Endothelial cell of umbilical vein (primary cell): ENCODE measurements around the gene THSD4. TPM values are rescaled to one million over a fixed set of nuclear protein-coding genes. Genes with fewer than 3 reads are reported as not detected.

Source experiments
- BruUV-seq: library from RNA; stranded (reverse); fragments of 400-500 nt; replicated peaks from 2 replicates; lab custom pipeline; 2021; lab: Mats Ljungman, UMichigan
- CTCF ChIA-PET: fragments of 300-600, 350-600 bp; sonication (Branson Sonifier 250); formaldehyde crosslinking; loops from one replicate; lab custom pipeline; 2021; ENCODE audit warnings: antibody characterized with exemption, inconsistent platforms; lab: Charles Lee
- POLR2A ChIA-PET: fragments of 300-600, 350-600 bp; sonication (Branson Sonifier 250); formaldehyde crosslinking; loops from one replicate; lab custom pipeline; 2021; ENCODE audit warnings: antibody characterized with exemption, inconsistent platforms; lab: Charles Lee
- DNase-seq: peaks from one replicate; pipeline ENCODE4 v3.0.0-alpha.2; 2011; ENCODE audit warnings: low read depth, low spot score
- FAIRE-seq: peaks from 2 replicates; lab custom pipeline; 2011; peaks lifted over from hg19 to GRCh38; lab: Jason Lieb, UNC
- H2AFZ ChIP-seq: 2 replicates; pipeline ENCODE4 v1.6.0; 2012; ENCODE audit warnings: low read depth, low read length, control low read depth, inconsistent platforms
- H3K27ac ChIP-seq: 2 replicates; pipeline ENCODE4 v1.5.1; 2011; ENCODE audit warnings: low read depth, mild to moderate bottlenecking, control low read depth, low read length, moderate library complexity; ENCODE audit not compliant: insufficient read depth
- H3K27me3 ChIP-seq, 2 experiments: 2 replicates each; pipeline versions ENCODE4 v1.6.0 to v1.6.1; 2011; ENCODE audit warnings: low read length in 2 of 2, mixed read lengths in 1 of 2; ENCODE audit not compliant: control insufficient read depth in 2 of 2, insufficient read depth in 2 of 2
- H3K36me3 ChIP-seq, 2 experiments: 2 replicates in 1 of 2; 3 replicates in 1 of 2; pipeline ENCODE4 v1.5.1; 2011; ENCODE audit warnings: low read length in 2 of 2, mild to moderate bottlenecking in 1 of 2, moderate library complexity in 1 of 2; ENCODE audit not compliant: control insufficient read depth in 2 of 2, insufficient read depth in 2 of 2; ENCODE audit errors: extremely low read depth in 1 of 2
- H3K4me1 ChIP-seq: 3 replicates; pipeline ENCODE4 v1.5.1; 2011; ENCODE audit warnings: mild to moderate bottlenecking, low read length; ENCODE audit not compliant: control insufficient read depth, insufficient read depth; ENCODE audit errors: extremely low read depth
- H3K4me2 ChIP-seq: 2 replicates; pipeline ENCODE4 v1.6.1; 2011; ENCODE audit warnings: low read length, control low read depth, mixed read lengths; ENCODE audit not compliant: insufficient read depth
- H3K4me3 ChIP-seq, 3 experiments: fragments of 200-600 bp in 1 of 3; sonication (generic), shearing (Covaris generic) in 1 of 3; replicated peaks in 1 of 3; 2 replicates each; pipeline ENCODE4 v1.5.1; 2011 to 2016; ENCODE audit warnings: control low read depth in 3 of 3, low read length in 3 of 3, mild to moderate bottlenecking in 2 of 3, inconsistent platforms in 1 of 3, low read depth in 1 of 3, moderate library complexity in 1 of 3; ENCODE audit not compliant: insufficient read depth in 1 of 3
- H3K79me2 ChIP-seq: 2 replicates; pipeline ENCODE4 v1.6.0; 2012; ENCODE audit warnings: low read length, inconsistent platforms; ENCODE audit not compliant: control insufficient read depth, insufficient read depth
- H3K9ac ChIP-seq: replicated peaks from 2 replicates; pipeline ENCODE3; 2011; ENCODE audit warnings: low read length, control low read depth; ENCODE audit not compliant: insufficient read depth; ENCODE audit errors: extremely low read depth
- H3K9me1 ChIP-seq: replicated peaks from 3 replicates; pipeline ENCODE4 v1.6.0; 2011; ENCODE audit warnings: mild to moderate bottlenecking, low read length; ENCODE audit not compliant: control insufficient read depth, insufficient read depth; ENCODE audit errors: extremely low read depth
- H3K9me3 ChIP-seq: replicated peaks from 2 replicates; pipeline ENCODE4 v1.5.1; 2012; ENCODE audit warnings: low read length, inconsistent platforms; ENCODE audit not compliant: control insufficient read depth, insufficient read depth
- H4K20me1 ChIP-seq: replicated peaks from 2 replicates; pipeline ENCODE3; 2011; ENCODE audit warnings: mild to moderate bottlenecking, low read length; ENCODE audit not compliant: control insufficient read depth, insufficient read depth; ENCODE audit errors: extremely low read depth
- CTCF ChIP-seq, 2 donors: IDR thresholded peaks; 1 replicate in 1 of 2; 2 replicates in 1 of 2; pipeline ENCODE4 v1.5.1; 2011; ENCODE audit warnings: low read length in 2 of 2, mild to moderate bottlenecking in 2 of 2, moderate library complexity in 2 of 2, control low read depth in 1 of 2, inconsistent platforms in 1 of 2, low read depth in 1 of 2; ENCODE audit not compliant: insufficient read depth in 1 of 2; ENCODE audit errors: extremely low read depth in 1 of 2
- FOS ChIP-seq: IDR thresholded peaks from 2 replicates; pipeline ENCODE4 v1.6.1; 2011; ENCODE audit warnings: mild to moderate bottlenecking, low read length, moderate library complexity, borderline replicate concordance; ENCODE audit not compliant: insufficient read depth
- GATA2 ChIP-seq: IDR thresholded peaks from 2 replicates; pipeline ENCODE4 v1.7.0; 2011; ENCODE audit warnings: low read depth, mild to moderate bottlenecking, moderate library complexity, mixed read lengths, low read length; ENCODE audit not compliant: insufficient read length, insufficient read depth
- JUN ChIP-seq: IDR thresholded peaks from 2 replicates; pipeline ENCODE4 v1.6.1; 2011; ENCODE audit warnings: borderline replicate concordance, low read depth; ENCODE audit not compliant: insufficient read length, insufficient read depth
- MYC ChIP-seq: IDR thresholded peaks from one replicate; pipeline ENCODE4 v1.6.1; 2011; ENCODE audit warnings: mild to moderate bottlenecking, low read depth, low read length
- POLR2A ChIP-seq: IDR thresholded peaks from 2 replicates; pipeline ENCODE4 v1.6.1; 2012; ENCODE audit warnings: low read depth, mild to moderate bottlenecking, control low read depth, low read length
- dilution Hi-C: fragments of 300-500 bp; cut with MboI; formaldehyde crosslinking; loops from one replicate; pipeline ENCODE4 v1.15.0; 2019; ENCODE audit warnings: low sequenced_read_pairs; ENCODE audit not compliant: extremely low pct_ligation_motif_present
- intact Hi-C: fragments of 100-400 bp; cut with micrococcal nuclease; formaldehyde crosslinking; loops from one replicate; pipeline ENCODE4 v1.10.0; 2022
- polyA plus RNA-seq, 4 experiments: library from polyadenylated mRNA; depleted of rRNA in 3 of 4; stranded (reverse) in 3 of 4; unstranded in 1 of 4; fragments of >200 nt; gene quantifications; 2 replicates each; pipeline versions ENCODE4 v1.2.1 to v1.2.3, GENCODE V29; 2011 to 2012; ENCODE audit warnings: missing spikeins in 1 of 4
- total RNA-seq: library from RNA; stranded (reverse); gene quantifications from 2 replicates; pipeline ENCODE4 v1.2.3, GENCODE V29; 2021

THSD4 gene
- total and polyA plus RNA-seq, 2 donors (not counting 3 experiments of a cell fraction or from before 2014, with no cell fraction given), result 9.9 to 25.4 TPM

GRCh38 chr15:71565006-71565405 lies 449.7 kb downstream of the THSD4 start:
- TF ChIP-seq GATA2 (no peak), MYC (no peak), CTCF (IDR thresholded peaks at IDR 0.05; ENCODE audit: extremely low read depth in 1 of 2, insufficient read depth in 1 of 2, low read depth in 1 of 2, low read length in 2 of 2) (no peak), FOS (no peak), JUN (no peak)
- Histone ChIP-seq H3K9ac (no peak overlapping the region), H3K36me3 (no peaks in the 10 kb centered on the region), H3K9me1 (no peaks in the 10 kb centered on the region), H3K9me3 (no peaks in the 10 kb centered on the region), H3K4me1 (no peaks in the 10 kb centered on the region), H3K4me3 (no peak overlapping the region), H3K27me3 (no peaks in the 10 kb centered on the region), H3K4me2 (no peak overlapping the region), H4K20me1 (no peaks in the 10 kb centered on the region), H3K79me2 (no peaks in the 10 kb centered on the region), H3K27ac (no peak overlapping the region), H2AFZ (no peak overlapping the region)
- intact Hi-C loops (no loop called here), dilution Hi-C loops (no loop called here)
- no TSS peak for BruUV-seq
- ChIA-PET CTCF (no interaction called here), POLR2A (no interaction called here)
- no peak for DNase-seq
- FAIRE-seq, result no peak

GRCh38 chr15:71565631-71566160 lies 450.4 kb downstream of the THSD4 start:
- Histone ChIP-seq H3K36me3 (no peaks in the 10 kb centered on the region), H3K79me2 (no peaks in the 10 kb centered on the region), H3K4me2 (no peak overlapping the region), H3K9me1 (no peaks in the 10 kb centered on the region), H4K20me1 (no peaks in the 10 kb centered on the region), H3K4me3 (no peak overlapping the region), H3K27me3 (no peaks in the 10 kb centered on the region), H2AFZ (no peak overlapping the region), H3K4me1 (no peaks in the 10 kb centered on the region), H3K9ac (no peak overlapping the region), H3K27ac (no peak overlapping the region), H3K9me3 (no peaks in the 10 kb centered on the region)
- ChIA-PET POLR2A (no interaction called here), CTCF (interaction anchor here (0.8 kb wide), 1 partner anchor 10 kb away, joined by 5 read pairs; no protein-coding TSS in a partner anchor)
- intact Hi-C loops, result no loop called here
- no TSS peak for BruUV-seq
- dilution Hi-C loops, result no loop called here
- DNase-seq (peak; percentile 7), FAIRE-seq (no peak)
- TF ChIP-seq POLR2A (no peak), JUN (no peak), GATA2 (no peak), MYC (no peak)
